ENCODE results near the gene SMC3.

The SMC3 gene

GRCh38 chr10:110544958-110545537, 22.4 kb upstream of the SMC3 start:
- no peak for DNase-seq (ENCODE audit: low read depth in 3 of 3, low spot score in 1 of 3)

GRCh38 chr10:110546077-110546476, 21.4 kb upstream of the SMC3 start:
- DNase-seq (ENCODE audit: low read depth in 3 of 3, low spot score in 1 of 3): no peak

GRCh38 chr10:110546499-110547110, 20.9 kb upstream of the SMC3 start:
- DNase-seq (ENCODE audit: low read depth in 3 of 3, low spot score in 1 of 3): no peak

GRCh38 chr10:110547139-110547761, 20.2 kb upstream of the SMC3 start:
- no peak for DNase-seq (ENCODE audit: low read depth in 3 of 3, low spot score in 1 of 3)

GRCh38 chr10:110548002-110548401, 19.5 kb upstream of the SMC3 start:
- no peak for DNase-seq (ENCODE audit: low read depth in 3 of 3, low spot score in 1 of 3)

GRCh38 chr10:110549211-110549610, 18.3 kb upstream of the SMC3 start:
- no peak for DNase-seq (ENCODE audit: low read depth in 3 of 3, low spot score in 1 of 3)

- no peak for DNase-seq (ENCODE audit: low read depth in 3 of 3, low spot score in 1 of 3)
Observed at GRCh38 chr10:110553905-110554304, 13.6 kb upstream of the SMC3 start.

GRCh38 chr10:110556296-110556695, 11.2 kb upstream of the SMC3 start:
- DNase-seq (ENCODE audit: low read depth in 3 of 3, low spot score in 1 of 3): no peak

- peak; percentile 20 to 44 (median 39) for DNase-seq (ENCODE audit: low read depth in 3 of 3, low spot score in 1 of 3)
Observed at GRCh38 chr10:110556969-110557601, 10.4 kb upstream of the SMC3 start.

- no peak for DNase-seq (ENCODE audit: low read depth in 3 of 3, low spot score in 1 of 3)
Observed at GRCh38 chr10:110558041-110558440, 9.5 kb upstream of the SMC3 start.

GRCh38 chr10:110560012-110560411, 7.5 kb upstream of the SMC3 start:
- no peak for DNase-seq (ENCODE audit: low read depth in 3 of 3, low spot score in 1 of 3)

- no peak for DNase-seq (ENCODE audit: low read depth in 3 of 3, low spot score in 1 of 3)
Observed at GRCh38 chr10:110561292-110561691, 6.2 kb upstream of the SMC3 start.

GRCh38 chr10:110562348-110562747, 5.1 kb upstream of the SMC3 start:
- DNase-seq (ENCODE audit: low read depth in 3 of 3, low spot score in 1 of 3): no peak

- DNase-seq (ENCODE audit: low read depth in 3 of 3, low spot score in 1 of 3): no peak
Observed at GRCh38 chr10:110563132-110563531, 4.4 kb upstream of the SMC3 start.

- DNase-seq (ENCODE audit: low read depth in 3 of 3, low spot score in 1 of 3): no peak
Observed at GRCh38 chr10:110566472-110567200, 859 bp upstream of the SMC3 start.

GRCh38 chr10:110568055-110568735, 700 bp downstream of the SMC3 start:
- DNase-seq (ENCODE audit: low read depth in 3 of 3, low spot score in 1 of 3): peak in 2 of 3 donors; percentile 3 to 22

GRCh38 chr10:110569122-110569521, 1.6 kb downstream of the SMC3 start:
- DNase-seq (ENCODE audit: low read depth in 3 of 3, low spot score in 1 of 3): no peak

GRCh38 chr10:110569736-110570135, 2.2 kb downstream of the SMC3 start:
- no peak for DNase-seq (ENCODE audit: low read depth in 3 of 3, low spot score in 1 of 3)

- no peak for DNase-seq (ENCODE audit: low read depth in 3 of 3, low spot score in 1 of 3)
Observed at GRCh38 chr10:110571093-110571743, 3.7 kb downstream of the SMC3 start.

- no peak for DNase-seq (ENCODE audit: low read depth in 3 of 3, low spot score in 1 of 3)
Observed at GRCh38 chr10:110572862-110573261, 5.4 kb downstream of the SMC3 start.

- DNase-seq (ENCODE audit: low read depth in 3 of 3, low spot score in 1 of 3): no peak
Observed at GRCh38 chr10:110574420-110574819, 6.9 kb downstream of the SMC3 start.
